ENCODE data around the gene PNLIP. TPM values are rescaled to one million over a fixed set of nuclear protein-coding genes. Genes with fewer than 3 reads are reported as not detected.

PNLIP gene
- total RNA-seq, 1 experiment from 2014 or later: 1.5 TPM

GRCh38 chr10:116614796-116615195, 69.1 kb downstream of the PNLIP start:
- no peak for TF ChIP-seq TCF7L2 (IDR thresholded peaks at IDR 0.05; ENCODE audit: low read depth, low read length)
- TF ChIP-seq REST (IDR thresholded peaks at IDR 0.05; ENCODE audit: insufficient read depth in 1 of 2, low read depth in 2 of 2, low read length in 1 of 2): no peak
- POLR2A ChIA-PET: no interaction called here

GRCh38 chr10:116615199-116615776, 69.6 kb downstream of the PNLIP start:
- POLR2A ChIA-PET: no interaction called here
- no TSS peak for BruUV-seq (replicated peaks)
- no peak overlapping the region for H3K27ac ChIP-seq (ENCODE audit: low read length)

More at GRCh38 chr10:116614796-116615195, 69.1 kb downstream of the PNLIP start:
- H3K4me1 ChIP-seq (ENCODE audit: control insufficient read depth, insufficient read depth, low read length): no peaks in the 10 kb centered on the region
- in situ Hi-C loops (cut with HindIII; ENCODE audit: low pct_unique_long_range_greater_than_20kb, low sequenced_read_pairs): no loop called here
- H3K27me3 ChIP-seq (ENCODE audit: control insufficient read depth, insufficient read depth, low read length): no peaks in the 10 kb centered on the region
- no peaks in the 10 kb centered on the region for H3K9me3 ChIP-seq (ENCODE audit: control insufficient read depth, insufficient read depth, low read depth, low read length)
- DNase-seq (ENCODE audit: low read depth, low spot score): no peak
- H3K36me3 ChIP-seq (ENCODE audit: control insufficient read depth, insufficient read depth, low read length): no peaks in the 10 kb centered on the region
- intact Hi-C loops (cut with micrococcal nuclease; ENCODE audit: unreplicated experiment): no loop called here
- no TSS peak for BruUV-seq (replicated peaks)
- H3K4me3 ChIP-seq (ENCODE audit: low read depth in 2 of 2, low read length in 2 of 2): no peak overlapping the region
- no peak overlapping the region for H3K27ac ChIP-seq (ENCODE audit: low read length)
- no peak for ATAC-seq
- CTCF ChIA-PET: interaction anchor here (0.7 kb wide), 1 partner anchor 489 kb away, joined by 3 read pairs; no protein-coding TSS in a partner anchor

More at GRCh38 chr10:116615199-116615776, 69.6 kb downstream of the PNLIP start:
- in situ Hi-C loops (cut with HindIII; ENCODE audit: low pct_unique_long_range_greater_than_20kb, low sequenced_read_pairs) (no loop called here), intact Hi-C loops (cut with micrococcal nuclease; ENCODE audit: unreplicated experiment) (no loop called here)
- TF ChIP-seq TCF7L2 (IDR thresholded peaks at IDR 0.05; ENCODE audit: low read depth, low read length) (no peak), SIN3A (IDR thresholded peaks at IDR 0.05; ENCODE audit: borderline replicate concordance, insufficient read depth, low read depth, low read length) (no peak)
- H3K27me3 ChIP-seq (ENCODE audit: control insufficient read depth, insufficient read depth, low read length): no peaks in the 10 kb centered on the region
- CTCF ChIA-PET: no interaction called here
- no peaks in the 10 kb centered on the region for H3K36me3 ChIP-seq (ENCODE audit: control insufficient read depth, insufficient read depth, low read length)
- ATAC-seq (no peak), DNase-seq (ENCODE audit: low read depth, low spot score) (no peak)
- H3K4me1 ChIP-seq (ENCODE audit: control insufficient read depth, insufficient read depth, low read length): no peaks in the 10 kb centered on the region
- H3K4me3 ChIP-seq (ENCODE audit: low read depth in 2 of 2, low read length in 2 of 2): no peak overlapping the region
- H3K9me3 ChIP-seq (ENCODE audit: control insufficient read depth, insufficient read depth, low read depth, low read length): no peaks in the 10 kb centered on the region

Other genes with a start within 250 kb of the PNLIP start
- gene CCDC172, start 221.5 kb upstream of the PNLIP start, total RNA-seq (2021; ENCODE audit: unreplicated experiment): not detected
- not detected for gene PNLIPRP3, start 118.1 kb upstream of the PNLIP start, total RNA-seq (2021; ENCODE audit: unreplicated experiment)
- 0.95 TPM for gene PNLIPRP1, start 45.0 kb downstream of the PNLIP start, total RNA-seq (2021; ENCODE audit: unreplicated experiment)
- gene PNLIPRP2, start 75.0 kb downstream of the PNLIP start, total RNA-seq (2021; ENCODE audit: unreplicated experiment): 0.72 TPM
- 7.7 TPM for gene HSPA12A, start 196.6 kb downstream of the PNLIP start, total RNA-seq (2021; ENCODE audit: unreplicated experiment)